COLO668 (cell line): ENCODE data around the gene AOAH.
"Not testable (repeated sequence)": the region's sequence is repeated elsewhere in the genome, so short reads cannot be mapped to it uniquely, and the experiment has no call there.

Source experiments
- DNase-seq: peaks from one replicate; lab custom pipeline; 2025; ENCODE audit not compliant: unreplicated experiment; lab: John Stamatoyannopoulos, UW

Gene AOAH

GRCh38 chr7:36703860-36704259, 20.4 kb downstream of the AOAH start:
- not testable (repeated sequence) for DNase-seq

GRCh38 chr7:36692456-36692855, 31.8 kb downstream of the AOAH start:
- no peak for DNase-seq

GRCh38 chr7:36691983-36692382, 32.3 kb downstream of the AOAH start:
- no peak for DNase-seq

- no peak for DNase-seq
Observed at GRCh38 chr7:36690514-36691187, 33.6 kb downstream of the AOAH start.

GRCh38 chr7:36690041-36690440, 34.3 kb downstream of the AOAH start:
- DNase-seq, result no peak

- DNase-seq, result no peak
Observed at GRCh38 chr7:36686499-36686898, 37.8 kb downstream of the AOAH start.

GRCh38 chr7:36684954-36685353, 39.3 kb downstream of the AOAH start:
- DNase-seq, result no peak

- DNase-seq, result no peak
Observed at GRCh38 chr7:36683695-36684357, 40.5 kb downstream of the AOAH start.

- DNase-seq, result no peak
Observed at GRCh38 chr7:36683111-36683510, 41.2 kb downstream of the AOAH start.

- no peak for DNase-seq
Observed at GRCh38 chr7:36682102-36682501, 42.2 kb downstream of the AOAH start.

GRCh38 chr7:36677769-36678437, 46.4 kb downstream of the AOAH start:
- DNase-seq, result no peak

- no peak for DNase-seq
Observed at GRCh38 chr7:36673703-36674102, 50.6 kb downstream of the AOAH start.

- no peak for DNase-seq
Observed at GRCh38 chr7:36671432-36671829, 52.9 kb downstream of the AOAH start.

- peak; percentile 79 for DNase-seq
Observed at GRCh38 chr7:36670585-36671431, 53.5 kb downstream of the AOAH start.

GRCh38 chr7:36668750-36669149, 55.5 kb downstream of the AOAH start:
- DNase-seq, result no peak

GRCh38 chr7:36668080-36668479, 56.2 kb downstream of the AOAH start:
- no peak for DNase-seq

GRCh38 chr7:36667007-36667745, 57.1 kb downstream of the AOAH start:
- no peak for DNase-seq

GRCh38 chr7:36663481-36663880, 60.8 kb downstream of the AOAH start:
- no peak for DNase-seq

GRCh38 chr7:36661135-36661840, 63.0 kb downstream of the AOAH start:
- DNase-seq, result no peak
